ENCODE measurements around the gene HDAC4.

DNA sequence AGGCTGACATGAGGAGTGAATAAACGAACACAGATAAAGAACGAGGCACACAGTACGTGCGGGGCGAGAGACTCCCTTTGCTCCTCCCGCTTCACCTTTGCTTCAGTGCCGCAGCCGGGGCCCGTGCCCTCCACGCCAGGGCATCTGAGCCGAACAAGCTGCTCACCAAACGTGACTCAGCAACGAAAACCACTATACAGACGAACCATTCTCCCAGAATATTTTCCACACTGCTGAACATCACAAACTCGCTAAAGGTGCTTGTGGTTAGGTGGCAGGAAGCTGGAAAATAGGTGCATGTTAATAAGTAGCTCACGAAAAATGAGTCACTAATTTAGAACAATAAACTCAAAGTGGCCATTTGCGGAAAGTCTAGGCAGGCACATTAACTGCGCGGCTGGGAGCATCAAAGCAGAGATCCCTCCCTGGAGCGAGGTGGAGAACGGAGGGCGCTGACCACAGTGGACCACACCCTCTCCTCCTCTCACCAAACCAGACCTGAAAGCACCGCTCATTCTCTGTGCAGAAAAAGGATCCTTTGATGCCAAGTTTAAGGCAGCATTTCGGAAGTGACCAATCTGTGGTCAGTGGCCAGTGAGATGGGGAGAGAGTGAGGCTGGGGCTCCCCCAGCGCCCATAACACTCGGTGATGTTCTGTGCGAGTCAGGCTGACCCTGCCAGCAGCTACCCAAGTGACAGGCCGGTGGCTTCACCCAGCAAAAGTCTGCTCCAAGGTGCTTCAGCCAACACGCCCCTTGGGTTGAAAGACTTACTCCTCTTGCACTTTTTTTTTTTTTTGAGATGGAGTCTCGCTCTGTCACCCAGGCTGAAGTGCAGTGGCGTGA lies 153.2 kb downstream of the HDAC4 start:
- TF ChIP-seq CTCF (optimal IDR thresholded peaks at IDR 0.05 in 1 of 3, IDR thresholded peaks at IDR 0.05 in 1 of 3, conservative IDR thresholded peaks at IDR 0.05 in 1 of 3; ENCODE audit: extremely low read depth in 1 of 3, insufficient read depth in 2 of 3, low read length in 3 of 3), result no peak
- TF ChIP-seq EZH2 (IDR thresholded peaks at IDR 0.05; ENCODE audit: low read length), result no peak
